A549 (cell line): ENCODE results near the gene ARHGAP10.

Experiments used
- CBX8 ChIP-seq: fragments of 200-600 bp; sonication (generic); IDR thresholded peaks from 2 replicates; pipeline ENCODE4 v1.6.1; 2016
- CTCF ChIP-seq: fragments of >200 bp; sonication (Bioruptor Twin); formaldehyde crosslinking; IDR thresholded peaks from 3 replicates; pipeline ENCODE4 v1.5.1; 2016
- MAFK ChIP-seq: fragments of 450-650 bp; IDR thresholded peaks from 2 replicates; pipeline ENCODE4 v1.6.1; 2014; ENCODE audit not compliant: partially characterized antibody
- POLR2A ChIP-seq: IDR thresholded peaks from 2 replicates; pipeline ENCODE4 v1.6.1; 2012; ENCODE audit warnings: mild to moderate bottlenecking, low read length
- RCOR1 ChIP-seq: fragments of 150-350 bp; IDR thresholded peaks from 2 replicates; pipeline ENCODE4 v1.6.1; 2014; ENCODE audit warnings: antibody characterized with exemption, low read length, low read depth

GRCh38 chr4:147733716-147734344, 1.9 kb downstream of the ARHGAP10 start:
- TF ChIP-seq CTCF (no peak), RCOR1 (no peak), MAFK (no peak), POLR2A (no peak), CBX8 (no peak)
